Activated CD8-positive, alpha-beta memory T cell treated with anti-CD3 and anti-CD28 coated beads for 1 hour (primary cell): ENCODE results near the gene BACE2.

Experiments used
- DNase-seq, 2 donors: peaks; one replicate each; pipeline ENCODE4 v3.0.0-alpha.2; 2020; ENCODE audit warnings: low read depth in 1 of 2; ENCODE audit errors: extremely low read depth in 1 of 2

The BACE2 gene

GRCh38 chr21:41211060-41211805, 43.3 kb downstream of the BACE2 start:
- no peak for DNase-seq

- DNase-seq: no peak
Observed at GRCh38 chr21:41213021-41213420, 45.1 kb downstream of the BACE2 start.

- DNase-seq: no peak
Observed at GRCh38 chr21:41215856-41216408, 48.0 kb downstream of the BACE2 start.

GRCh38 chr21:41216486-41216885, 48.5 kb downstream of the BACE2 start:
- no peak for DNase-seq

GRCh38 chr21:41217671-41218385, 49.9 kb downstream of the BACE2 start:
- no peak for DNase-seq

GRCh38 chr21:41219498-41220207, 51.7 kb downstream of the BACE2 start:
- DNase-seq: no peak

- no peak for DNase-seq
Observed at GRCh38 chr21:41220208-41220733, 52.3 kb downstream of the BACE2 start.

GRCh38 chr21:41222247-41223068, 54.5 kb downstream of the BACE2 start:
- no peak for DNase-seq

GRCh38 chr21:41226853-41227252, 58.9 kb downstream of the BACE2 start:
- DNase-seq: no peak

- no peak for DNase-seq
Observed at GRCh38 chr21:41227357-41228005, 59.5 kb downstream of the BACE2 start.

- no peak for DNase-seq
Observed at GRCh38 chr21:41228006-41228370, 60.0 kb downstream of the BACE2 start.

GRCh38 chr21:41228492-41228891, 60.5 kb downstream of the BACE2 start:
- no peak for DNase-seq

GRCh38 chr21:41228958-41229357, 61.0 kb downstream of the BACE2 start:
- DNase-seq: no peak

GRCh38 chr21:41229509-41230248, 61.7 kb downstream of the BACE2 start:
- DNase-seq: no peak

GRCh38 chr21:41230497-41230896, 62.5 kb downstream of the BACE2 start:
- DNase-seq: no peak

- DNase-seq: no peak
Observed at GRCh38 chr21:41231060-41231459, 63.1 kb downstream of the BACE2 start.

GRCh38 chr21:41232013-41232412, 64.1 kb downstream of the BACE2 start:
- no peak for DNase-seq

GRCh38 chr21:41233916-41234315, 66.0 kb downstream of the BACE2 start:
- no peak for DNase-seq

- DNase-seq: no peak
Observed at GRCh38 chr21:41234569-41234968, 66.6 kb downstream of the BACE2 start.
